HG02623 (cell line): ENCODE measurements around the gene NEDD4.
"Not testable (repeated sequence)": the region's sequence is repeated elsewhere in the genome, so short reads cannot be mapped to it uniquely, and the experiment has no call there.

ENCODE experiments used
- ATAC-seq: cut with Tn5 transposase; IDR thresholded peaks from one replicate; pipeline ENCODE4 v1.9.1; 2021; ENCODE audit warnings: moderate library complexity; ENCODE audit not compliant: unreplicated experiment

NEDD4 gene

DNA sequence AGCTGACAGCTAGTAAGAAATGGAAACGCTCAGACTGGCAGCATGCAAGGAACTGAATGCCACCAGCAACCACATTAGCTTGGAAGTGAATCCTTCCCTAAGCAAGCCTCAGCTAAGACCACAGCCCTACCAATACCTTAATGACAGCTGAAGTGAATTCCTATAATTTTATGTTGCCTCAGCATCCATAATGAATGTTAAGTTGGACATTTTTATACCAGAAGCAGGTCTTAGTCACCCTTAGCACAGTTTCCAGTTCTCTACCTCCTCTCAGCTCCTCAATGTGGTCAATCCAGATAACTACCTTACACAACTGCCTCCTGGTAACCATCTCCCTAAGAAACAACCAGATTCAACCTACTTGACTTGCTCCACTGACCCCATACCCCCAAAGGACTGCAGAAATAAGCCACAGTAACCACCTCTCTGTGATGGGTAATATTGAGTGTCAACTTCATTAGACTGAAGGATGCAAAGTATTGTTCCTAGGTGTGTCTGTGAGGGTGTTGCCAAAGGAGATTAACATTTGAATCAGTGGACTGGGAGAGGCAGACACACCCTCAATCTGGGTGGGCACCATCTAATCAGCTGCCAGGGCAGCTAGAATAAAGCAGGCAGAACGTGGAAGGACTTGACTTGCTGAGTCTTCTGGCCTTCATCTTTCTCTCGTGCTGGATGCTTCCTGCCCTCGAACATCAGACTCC, 33.5 kb downstream of the NEDD4 start:
- ATAC-seq: no peak

DNA sequence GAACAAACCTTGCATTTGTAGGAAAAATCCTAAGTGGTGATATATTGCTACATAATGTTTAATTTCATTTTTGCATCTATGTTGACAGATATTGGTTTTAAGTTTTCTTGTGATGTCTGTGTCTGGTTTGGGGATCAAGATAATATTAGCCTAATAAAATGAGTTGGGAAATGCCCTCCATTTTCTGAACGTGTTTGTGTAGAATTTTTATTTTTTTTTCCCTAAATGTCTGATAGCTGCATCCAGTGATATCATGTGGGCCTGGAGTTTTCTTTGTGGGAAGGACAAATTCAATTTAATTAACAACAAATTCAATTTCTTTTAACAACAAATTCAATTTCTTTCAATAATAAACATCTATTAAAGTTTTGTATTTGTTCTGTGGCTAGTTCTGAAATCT, 35.1 kb downstream of the NEDD4 start:
- ATAC-seq: no peak

- ATAC-seq: no peak
Observed at GRCh38 chr15:55954862-55955605, 38.4 kb downstream of the NEDD4 start.

GRCh38 chr15:55952501-55953274, 40.7 kb downstream of the NEDD4 start:
- not testable (repeated sequence) for ATAC-seq

DNA sequence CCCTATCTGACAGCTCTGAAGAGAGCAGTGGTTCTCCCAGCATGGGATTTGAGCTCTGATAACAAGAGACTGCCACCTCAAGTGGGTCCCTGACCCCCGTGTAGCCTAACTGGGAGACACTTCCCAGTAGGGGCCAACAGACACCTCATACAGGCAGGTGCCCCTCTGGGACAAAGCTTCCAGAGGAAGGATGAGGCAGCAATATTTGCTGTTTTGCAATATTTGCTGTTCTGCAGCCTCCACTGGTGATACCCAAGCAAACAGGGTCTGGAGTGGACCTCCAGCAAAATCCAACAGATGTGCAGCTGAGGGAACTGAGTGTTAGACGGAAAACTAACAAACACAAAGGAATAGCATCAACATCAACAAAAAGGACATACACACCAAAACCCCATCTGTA, 48.8 kb downstream of the NEDD4 start:
- not testable (repeated sequence) for ATAC-seq

DNA sequence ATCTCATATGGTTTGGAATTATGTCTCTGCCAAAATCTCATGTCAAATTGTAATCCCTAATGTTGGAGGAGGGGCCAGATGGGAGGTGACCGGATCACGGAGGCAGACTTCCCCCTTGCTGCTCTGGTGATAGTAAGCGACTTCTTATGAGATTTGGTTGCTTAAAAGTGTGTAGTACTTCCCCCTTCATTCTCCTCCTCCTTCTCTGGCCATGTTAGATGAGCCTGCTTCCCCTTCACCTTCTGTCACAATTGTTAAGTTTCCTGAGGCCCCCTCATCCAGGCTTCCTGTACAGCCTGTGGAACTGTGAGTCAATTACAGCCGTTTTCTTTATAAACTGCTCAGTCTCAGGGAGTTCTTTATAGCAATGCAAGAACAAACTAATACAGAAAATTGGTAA, 51.1 kb downstream of the NEDD4 start:
- ATAC-seq: no peak

- ATAC-seq: no peak
Observed at GRCh38 chr15:55937040-55937439, 56.4 kb downstream of the NEDD4 start.

DNA sequence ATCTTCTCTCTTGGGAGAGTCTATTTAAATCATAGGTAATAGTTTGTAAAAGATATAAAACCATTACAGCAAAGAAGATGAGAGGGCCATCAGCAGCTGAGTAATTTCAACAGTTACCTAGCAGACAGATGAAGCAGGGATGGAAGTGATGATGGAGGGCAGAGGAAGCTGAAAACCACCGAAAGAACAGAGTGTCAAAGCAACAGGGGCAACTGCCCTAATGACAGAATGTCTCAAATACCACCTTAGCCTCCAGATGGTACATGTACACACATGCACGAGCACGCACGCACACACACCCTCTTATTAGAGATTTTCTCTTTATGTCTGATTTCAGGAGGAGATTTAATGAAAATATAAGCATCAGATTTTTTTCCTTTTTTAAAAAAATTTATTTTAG, 64.5 kb downstream of the NEDD4 start:
- no peak for ATAC-seq

DNA sequence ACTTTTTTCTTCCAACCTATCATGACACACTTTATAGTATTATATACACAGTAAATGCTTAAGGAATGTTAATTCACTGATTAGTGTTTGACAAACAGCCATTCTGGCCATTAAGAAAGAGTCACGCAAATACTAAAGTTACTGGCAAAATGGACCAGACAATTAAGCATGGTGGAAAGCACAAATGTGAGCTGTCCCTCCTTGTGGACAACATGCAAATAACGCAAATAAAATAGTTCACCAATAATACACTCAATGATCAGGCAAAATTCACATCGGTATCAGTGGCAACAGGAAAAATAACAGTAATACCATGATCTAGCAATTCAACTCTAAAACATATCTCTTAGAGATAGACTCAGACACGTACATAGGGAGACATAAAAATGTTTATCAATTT, 71.7 kb downstream of the NEDD4 start:
- no peak for ATAC-seq

DNA sequence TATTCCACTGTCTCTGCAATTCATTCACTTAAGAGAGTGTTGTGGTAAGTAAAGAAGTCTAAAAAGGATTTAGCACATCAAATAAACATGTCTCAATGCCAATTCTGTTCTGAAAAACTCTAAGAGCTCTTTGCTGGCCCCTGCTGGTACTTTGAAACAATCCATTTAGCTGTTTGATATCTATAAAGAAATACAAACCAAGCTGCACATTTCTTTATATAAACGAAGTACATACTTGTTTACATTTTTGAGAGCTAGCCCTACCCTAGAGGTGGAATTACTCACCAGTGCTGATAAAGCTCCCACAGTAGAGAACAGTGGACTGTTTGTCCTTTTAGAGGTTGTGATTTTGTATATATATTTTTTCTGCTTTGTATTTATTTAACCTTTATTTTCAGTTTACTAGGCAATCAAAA, 75.5 kb downstream of the NEDD4 start:
- ATAC-seq: no peak

DNA sequence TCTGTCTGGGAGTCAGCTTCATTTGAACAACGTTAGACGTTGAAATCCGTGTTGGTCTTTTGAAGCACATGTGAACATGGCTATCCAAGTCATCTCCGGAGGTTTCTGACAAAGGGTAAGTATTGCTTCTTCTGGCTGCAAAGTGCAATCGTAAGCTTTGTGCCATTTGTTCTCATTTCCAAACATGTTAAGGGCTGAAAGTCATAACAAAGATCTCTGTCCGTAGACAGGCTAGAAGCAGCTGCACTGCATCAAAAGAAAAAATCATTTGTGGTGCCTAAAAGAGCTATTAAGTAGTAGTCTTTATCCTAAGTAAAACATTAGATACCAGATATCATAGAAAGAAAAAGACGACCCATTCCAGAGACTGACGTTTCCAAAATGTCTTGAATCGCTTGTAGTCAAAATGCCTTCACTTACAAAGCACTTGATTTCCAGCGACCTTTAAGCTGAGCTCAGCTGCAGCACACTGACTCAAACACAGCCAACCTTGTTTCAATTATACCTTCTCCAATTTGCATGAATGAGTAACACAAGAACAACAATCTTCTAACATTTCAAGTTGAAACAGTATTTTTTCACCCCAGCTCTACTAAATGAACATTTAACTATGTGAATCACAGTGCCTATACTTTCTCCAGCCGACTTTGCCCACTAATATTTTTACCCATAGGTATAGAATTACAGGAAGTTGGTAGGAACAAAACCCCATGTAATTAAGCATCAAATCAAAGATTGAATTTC, 76.6 kb downstream of the NEDD4 start:
- no peak for ATAC-seq

DNA sequence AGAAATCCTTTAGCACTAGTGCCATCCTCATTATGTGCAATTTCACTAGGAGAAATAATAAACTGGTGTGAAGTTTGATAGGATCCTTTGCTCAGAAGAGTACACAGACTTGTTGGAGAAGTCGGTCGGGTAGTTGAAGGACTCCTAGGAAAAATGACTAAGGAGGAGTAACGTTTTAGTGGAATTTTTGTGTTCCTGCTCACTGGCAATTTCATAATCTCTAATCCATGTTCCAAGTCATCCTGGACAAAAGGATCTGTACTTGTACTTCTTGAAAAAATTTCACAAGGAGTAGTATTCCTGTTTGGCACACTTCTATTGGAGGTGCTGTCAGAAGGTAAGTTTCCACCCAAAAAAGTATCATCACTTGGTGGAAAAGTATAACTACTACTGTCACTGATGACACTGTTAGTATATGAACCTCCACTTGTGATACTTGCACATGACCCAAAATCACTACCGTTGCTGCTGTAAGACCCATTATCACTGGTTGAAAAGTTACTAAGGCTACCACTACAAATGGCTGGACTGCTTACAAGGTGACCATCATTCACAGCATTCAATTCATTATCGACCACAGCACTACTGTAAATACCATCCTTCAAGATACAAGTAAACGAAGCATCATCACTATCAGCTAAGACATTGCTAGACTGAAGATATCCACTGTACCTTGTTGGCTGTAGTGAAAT, 77.4 kb downstream of the NEDD4 start:
- ATAC-seq: no peak

- ATAC-seq: no peak
Observed at GRCh38 chr15:55915221-55915620, 78.2 kb downstream of the NEDD4 start.

GRCh38 chr15:55914446-55914845, 79.0 kb downstream of the NEDD4 start:
- ATAC-seq: no peak

DNA sequence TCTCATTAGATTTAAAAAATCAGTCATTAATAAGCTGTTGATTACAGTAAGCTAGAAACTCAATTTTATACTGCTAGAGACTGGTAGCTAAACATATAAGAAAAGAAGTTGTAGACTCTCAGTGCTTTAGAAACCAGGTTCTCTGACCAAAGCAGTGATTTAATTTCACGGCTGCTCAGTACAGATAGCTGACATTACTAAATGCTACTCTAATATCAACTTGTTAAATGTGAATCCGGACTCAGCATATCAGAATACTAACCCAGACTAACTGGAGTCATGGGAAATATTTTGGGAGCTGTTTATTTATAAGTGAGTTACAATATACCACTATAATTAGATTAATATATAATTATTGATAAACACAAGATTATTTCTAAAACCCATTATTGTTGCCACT, 80.4 kb downstream of the NEDD4 start:
- no peak for ATAC-seq

DNA sequence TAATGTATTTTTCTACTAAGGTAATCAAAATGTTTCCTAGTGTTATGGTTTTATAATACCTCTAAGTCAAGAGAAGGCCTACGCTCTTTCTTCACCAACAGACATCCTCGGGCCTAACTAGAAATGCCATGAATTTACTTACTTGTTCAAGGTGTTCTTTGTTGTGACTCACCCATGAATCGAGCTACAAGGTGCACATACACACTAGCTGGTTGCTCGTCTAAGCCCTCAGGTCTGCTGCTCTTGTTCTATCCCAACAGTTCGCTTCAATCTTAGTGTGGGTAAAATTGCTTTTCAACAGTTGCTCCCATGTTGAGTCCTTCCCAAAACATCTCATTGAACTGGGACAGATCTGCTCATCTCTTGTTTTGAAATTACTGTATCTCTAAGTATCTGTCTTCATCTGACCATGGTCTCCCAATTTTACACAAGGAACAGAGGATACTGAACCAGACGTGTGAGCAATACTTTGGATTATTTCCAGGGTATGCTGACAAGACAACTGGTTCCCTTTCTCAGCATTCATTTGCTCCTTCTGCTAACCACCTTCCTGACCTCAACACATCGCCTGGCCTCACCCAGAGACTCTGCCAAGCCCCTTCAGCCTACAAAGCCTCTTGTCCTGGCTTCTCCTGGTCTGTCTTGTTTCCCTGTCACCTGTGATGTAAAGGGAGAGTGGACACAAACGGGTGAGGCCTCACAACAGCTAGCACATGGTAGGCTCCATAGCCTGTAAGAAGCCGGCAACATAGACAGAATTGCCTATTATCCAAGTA, 84.2 kb downstream of the NEDD4 start:
- ATAC-seq: no peak

DNA sequence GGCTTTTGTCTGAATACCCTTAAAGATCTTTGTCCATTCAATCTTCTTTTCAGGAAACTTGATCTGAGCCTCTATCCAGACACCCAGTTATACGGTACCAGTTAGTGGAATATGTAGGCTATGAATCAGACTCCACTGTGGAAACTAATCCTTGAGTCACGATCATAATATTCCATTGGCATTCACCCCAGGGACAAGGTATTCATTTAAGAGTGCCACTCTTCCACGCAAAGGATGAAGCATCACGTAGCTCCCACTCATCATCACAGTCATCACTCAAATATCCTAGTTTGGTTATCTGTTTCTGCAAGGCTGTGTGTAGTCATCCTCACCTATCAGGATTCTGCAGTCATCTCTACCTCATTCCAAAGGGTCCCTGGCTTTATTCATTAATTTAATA, 85.6 kb downstream of the NEDD4 start:
- no peak for ATAC-seq

DNA sequence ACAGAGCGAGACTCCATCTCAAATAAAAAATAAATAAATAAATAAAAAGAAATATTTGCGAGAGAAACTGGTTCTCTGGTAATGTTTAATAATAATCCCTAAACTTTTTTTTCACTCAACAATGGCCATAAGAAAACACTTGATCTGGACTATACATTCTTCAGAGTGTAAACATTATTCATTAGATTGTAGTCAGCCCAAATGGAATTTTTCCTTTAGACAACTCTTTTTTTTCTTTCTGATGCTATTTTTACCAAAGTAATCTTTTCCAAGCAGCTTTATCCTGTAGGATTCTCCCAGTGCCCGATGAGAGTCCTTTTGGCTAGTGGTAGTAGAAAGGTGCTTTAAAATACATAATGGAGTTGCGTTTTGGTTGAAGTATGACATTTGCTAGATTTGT, 90.4 kb downstream of the NEDD4 start:
- no peak for ATAC-seq

- ATAC-seq: no peak
Observed at GRCh38 chr15:55900019-55900418, 93.4 kb downstream of the NEDD4 start.

GRCh38 chr15:55899537-55899936, 93.9 kb downstream of the NEDD4 start:
- ATAC-seq: no peak
